Measurements from ENCODE around the gene GRB14. TPM values are rescaled to one million over a fixed set of nuclear protein-coding genes. Genes with fewer than 3 reads are reported as not detected.

GRB14 gene
- total and polyA plus RNA-seq, 10 of the 15 experiments (the other 5 are each of a cell fraction or from before 2014, with no cell fraction given) = not detected

GRCh38 chr2:164511738-164512137 lies 109.5 kb downstream of the GRB14 start (continued):
- TF ChIP-seq ZNF687 (IDR thresholded peaks at IDR 0.05) = no peak
- TF ChIP-seq MYC (IDR thresholded peaks at IDR 0.05; ENCODE audit: insufficient read depth, insufficient read length, insufficient replicate concordance, low read length, severe bottlenecking) = no peak
- no peak for TF ChIP-seq CTCF (IDR thresholded peaks at IDR 0.05 in 2 of 3, conservative IDR thresholded peaks at IDR 0.05 in 1 of 3; ENCODE audit: control insufficient read depth in 2 of 3, extremely low read depth in 1 of 3, insufficient read depth in 1 of 3, low read depth in 3 of 3, low read length in 3 of 3)
- TF ChIP-seq GABPA (IDR thresholded peaks at IDR 0.05; ENCODE audit: low read depth) = no peak
- TF ChIP-seq ASH2L (IDR thresholded peaks at IDR 0.05; ENCODE audit: borderline replicate concordance, low read depth) = no peak

- DNase-seq (ENCODE audit: low read depth, low spot score) (no peak), ATAC-seq (no peak), FAIRE-seq (no peak)
- Histone ChIP-seq H3K27ac (ENCODE audit: control insufficient read depth, insufficient read depth) (no peak overlapping the region), H3K4me1 (ENCODE audit: control insufficient read depth, insufficient read depth, low read length) (no peaks in the 10 kb centered on the region), H2AFZ (ENCODE audit: control insufficient read depth, low read depth, low read length) (no peak overlapping the region), H3K36me3 (ENCODE audit: control insufficient read depth in 2 of 2, insufficient read depth in 2 of 2, low read length in 1 of 2) (no peaks in the 10 kb centered on the region), H3K9ac (ENCODE audit: control insufficient read depth, insufficient read depth, low read length) (no peak overlapping the region), H4K20me1 (ENCODE audit: control insufficient read depth, insufficient read depth) (no peaks in the 10 kb centered on the region), H3K79me2 (ENCODE audit: control insufficient read depth, insufficient read depth, low read length) (no peaks in the 10 kb centered on the region), H3K9me3 (replicated peaks; ENCODE audit: control insufficient read depth, insufficient read depth, low read length) (no peaks in the 10 kb centered on the region), H3K27me3 (replicated peaks in 1 of 2; ENCODE audit: control insufficient read depth in 2 of 2, insufficient read depth in 2 of 2, low read length in 1 of 2) (no peaks in the 10 kb centered on the region), H3K4me2 (ENCODE audit: control insufficient read depth, insufficient read depth) (no peak overlapping the region), H3K4me3 (no peak overlapping the region)
- ChIA-PET RAD21 (ENCODE audit: unreplicated experiment) (no interaction called here), CTCF (no interaction called here), POLR2A (no interaction called here), SMC1A (ENCODE audit: uncharacterized antibody, unreplicated experiment) (no interaction called here)
- 9% methylated on average over 7 of the region's 7 CpGs for WGBS (ENCODE audit: insufficient coverage, insufficient replicate concordance, low lambda C conversion rate, missing lambda C conversion rate)
- no TSS peak for BruUV-seq (replicated peaks)
- intact Hi-C loops (cut with micrococcal nuclease; ENCODE audit: unreplicated experiment) = no loop called here
- in situ Hi-C loops (cut with MboI) = no loop called here
- TF ChIP-seq RUNX3 (IDR thresholded peaks at IDR 0.05; ENCODE audit: low read length) = no peak
- no peak for TF ChIP-seq RAD51 (IDR thresholded peaks at IDR 0.05)
- TF ChIP-seq CEBPB (IDR thresholded peaks at IDR 0.05; ENCODE audit: borderline replicate concordance in 1 of 2, low read depth in 2 of 2, low read length in 2 of 2) = no peak
- TF ChIP-seq TARDBP (IDR thresholded peaks at IDR 0.05; ENCODE audit: borderline replicate concordance) = no peak
- TF ChIP-seq WRNIP1 (IDR thresholded peaks at IDR 0.05; ENCODE audit: borderline replicate concordance, low read depth, low read length) = no peak
- TF ChIP-seq PKNOX1 (IDR thresholded peaks at IDR 0.05) = no peak
- no peak for TF ChIP-seq EED (IDR thresholded peaks at IDR 0.05; ENCODE audit: low read depth)
- TF ChIP-seq NFIC (IDR thresholded peaks at IDR 0.05; ENCODE audit: low read depth, low read length) = no peak
- no peak for TF ChIP-seq CBX3 (IDR thresholded peaks at IDR 0.05; ENCODE audit: borderline replicate concordance, low read depth)
- TF ChIP-seq MYB (IDR thresholded peaks at IDR 0.05; ENCODE audit: borderline replicate concordance, low read depth, low read length) = no peak
- TF ChIP-seq KAT2A (conservative IDR thresholded peaks at IDR 0.05; ENCODE audit: control insufficient read depth, low read depth, low read length) = no peak
These were observed 110.4 kb downstream of the GRB14 start for GRCh38 chr2:164510895-164511294.

Measured in GM12878 (cell line).